B cell (primary cell): Measurements from ENCODE around the gene DYRK1A. TPM values are rescaled to one million over a fixed set of nuclear protein-coding genes. Genes with fewer than 3 reads are reported as not detected.

ENCODE experiments used
- ATAC-seq: fragments of 200-7000 bp; cut with Tn5 transposase; one replicate; pipeline ENCODE4 v1.10.0; 2021; ENCODE audit warnings: low read depth, mild to moderate bottlenecking, moderate number of reproducible peaks, moderate library complexity
- CTCF ChIA-PET: fragments of 350-600 bp; sonication (Branson Sonifier 250); formaldehyde crosslinking; loops from one replicate; lab custom pipeline; 2021; ENCODE audit warnings: antibody characterized with exemption, inconsistent platforms; lab: Charles Lee
- POLR2A ChIA-PET: fragments of 350-600 bp; sonication (Branson Sonifier 250); formaldehyde crosslinking; loops from one replicate; lab custom pipeline; 2021; ENCODE audit warnings: antibody characterized with exemption; lab: Charles Lee
- DNase-seq: peaks from one replicate; pipeline ENCODE4 v3.0.0; 2013
- H2AFZ ChIP-seq: 2 replicates; pipeline ENCODE4 v1.6.1; 2012; ENCODE audit warnings: mild to moderate bottlenecking, low read depth, low read length; ENCODE audit not compliant: insufficient read depth, poor library complexity, severe bottlenecking
- H3K27ac ChIP-seq, 2 donors: 1 replicate in 1 of 2; 2 replicates in 1 of 2; pipeline ENCODE4 v1.5.1; 2012 to 2013; ENCODE audit warnings: low read length in 2 of 2, mild to moderate bottlenecking in 2 of 2, moderate library complexity in 1 of 2
- H3K27me3 ChIP-seq, 4 experiments: fragments of 200-600 bp in 1 of 4; sonication (generic) in 1 of 4; replicated peaks in 1 of 4; 1 replicate in 2 of 4; 2 replicates in 2 of 4; pipeline versions ENCODE4 v1.6.1 to v1.7.0; 2013 to 2016; ENCODE audit warnings: low read length in 3 of 4, mild to moderate bottlenecking in 2 of 4, mixed read lengths in 1 of 4, moderate library complexity in 1 of 4; ENCODE audit not compliant: insufficient read depth in 4 of 4, control insufficient read depth in 3 of 4; ENCODE audit errors: control extremely low read depth in 1 of 4
- H3K36me3 ChIP-seq, 2 experiments: replicated peaks in 1 of 2; 1 replicate in 1 of 2; 2 replicates in 1 of 2; pipeline versions ENCODE4 v1.6.1 to v1.7.1; 2013; ENCODE audit warnings: low read length in 1 of 2; ENCODE audit not compliant: insufficient read depth in 2 of 2, control insufficient read depth in 1 of 2; ENCODE audit errors: control extremely low read depth in 1 of 2, extremely low read depth in 1 of 2
- H3K4me1 ChIP-seq, 2 donors: fragments of 200-600 bp in 1 of 2; sonication (generic) in 1 of 2; 1 replicate in 1 of 2; 2 replicates in 1 of 2; pipeline versions ENCODE4 v1.5.1 to v1.6.1; 2013 to 2017; ENCODE audit warnings: low read length in 2 of 2; ENCODE audit not compliant: control insufficient read depth in 2 of 2, insufficient read depth in 2 of 2
- H3K4me2 ChIP-seq: replicated peaks from 2 replicates; pipeline ENCODE3; 2012; ENCODE audit warnings: mild to moderate bottlenecking, low read depth, low read length; ENCODE audit not compliant: poor library complexity, severe bottlenecking
- H3K4me3 ChIP-seq, 5 experiments: fragments of 200-600 bp in 1 of 5; sonication (generic) in 1 of 5; 1 replicate in 3 of 5; 2 replicates in 2 of 5; pipeline versions ENCODE4 v1.5.1 to v1.7.0; 2011 to 2016; ENCODE audit warnings: low read length in 4 of 5, mild to moderate bottlenecking in 4 of 5, low read depth in 2 of 5, control low read depth in 1 of 5, moderate library complexity in 1 of 5; ENCODE audit not compliant: insufficient read depth in 1 of 5; ENCODE audit errors: control extremely low read depth in 1 of 5, extremely low read depth in 1 of 5
- H3K79me2 ChIP-seq: fragments of 200-600 bp; sonication (generic); one replicate; pipeline ENCODE4 v1.6.0; 2016; ENCODE audit warnings: low read length; ENCODE audit not compliant: control insufficient read depth, insufficient read depth
- H3K9ac ChIP-seq: fragments of 200-600 bp; sonication (generic); 2 replicates; pipeline ENCODE4 v1.6.1; 2017; ENCODE audit warnings: mild to moderate bottlenecking, low read length, moderate library complexity
- H3K9me3 ChIP-seq, 3 donors: one replicate each; pipeline versions ENCODE4 v1.6.1 to v1.7.1; 2013; ENCODE audit warnings: low read length in 2 of 3; ENCODE audit not compliant: control insufficient read depth in 2 of 3, insufficient read depth in 1 of 3; ENCODE audit errors: control extremely low read depth in 1 of 3
- H4K20me1 ChIP-seq: 2 replicates; pipeline ENCODE4 v1.6.0; 2012; ENCODE audit warnings: mild to moderate bottlenecking, low read length; ENCODE audit not compliant: insufficient read depth, control insufficient read depth, poor library complexity, severe bottlenecking
- H3K27ac Mint-ChIP-seq: one replicate; pipeline ENCODE4 v1.8.0; 2021; ENCODE audit warnings: mixed read lengths
- H3K27me3 Mint-ChIP-seq: one replicate; pipeline ENCODE4 v1.8.0; 2021; ENCODE audit warnings: mixed read lengths
- H3K4me1 Mint-ChIP-seq: one replicate; pipeline ENCODE4 v1.8.0; 2021; ENCODE audit warnings: mixed read lengths
- H3K4me3 Mint-ChIP-seq: one replicate; pipeline ENCODE4 v1.8.0; 2021; ENCODE audit warnings: mixed read lengths
- H3K9me3 Mint-ChIP-seq: one replicate; pipeline ENCODE4 v1.8.0; 2022; ENCODE audit warnings: mixed read lengths; ENCODE audit not compliant: insufficient read depth
- CTCF ChIP-seq: fragments of 200-600 bp; IDR thresholded peaks from one replicate; pipeline ENCODE4 v1.8.0; 2022; ENCODE audit warnings: antibody characterized with exemption, mild to moderate bottlenecking
- EZH2 ChIP-seq: IDR thresholded peaks from 2 replicates; pipeline ENCODE4 v1.6.1; 2012; ENCODE audit warnings: borderline replicate concordance, low read depth, mild to moderate bottlenecking, moderate library complexity, low read length; ENCODE audit not compliant: insufficient read depth, poor library complexity, severe bottlenecking
- WGBS: methylation state at CpG from one replicate; pipeline ENCODE4 v1.1.5; 2013; ENCODE audit warnings: missing lambda C conversion rate; ENCODE audit not compliant: insufficient coverage; 5-methylcytosine and 5-hydroxymethylcytosine counted together
- intact Hi-C: fragments of 100-400 bp; cut with micrococcal nuclease; formaldehyde crosslinking; loops from one replicate; pipeline ENCODE4 v1.10.0; 2022
- polyA plus RNA-seq: library from polyadenylated mRNA; depleted of rRNA; stranded (reverse); fragments of >200 nt; gene quantifications from 2 replicates; pipeline ENCODE4 v1.2.3, GENCODE V29; 2012
- total RNA-seq, 2 donors: library from RNA; stranded (reverse); fragments of 120-200 nt in 1 of 2; gene quantifications; 1 replicate in 1 of 2; 2 replicates in 1 of 2; pipeline versions ENCODE4 v1.2.3 to v1.2.4, GENCODE V29; 2013 to 2022

The DYRK1A gene
- total and polyA plus RNA-seq, 2 donors (not counting 1 experiment from before 2014, with no cell fraction given) = 46.6 to 147 TPM

GRCh38 chr21:37453350-37453749 lies 86.8 kb downstream of the DYRK1A start:
- intact Hi-C loops = no loop called here

More at GRCh38 chr21:37453350-37453749, 86.8 kb downstream of the DYRK1A start:
- CTCF ChIA-PET = interaction anchor here (1.4 kb wide), 1 partner anchor 12 kb away, joined by 3 read pairs; no protein-coding TSS in a partner anchor
- Mint-ChIP-seq H3K4me1 (peaks cover 66% of the 10 kb centered on the region), H3K9me3 (no peaks in the 10 kb centered on the region), H3K27ac (no peak overlapping the region), H3K27me3 (no peaks in the 10 kb centered on the region), H3K4me3 (no peak overlapping the region)
- no peak for DNase-seq
- peaks cover 99% of the 10 kb centered on the region for H3K79me2 ChIP-seq
- no peaks in the 10 kb centered on the region for H3K27me3 ChIP-seq
- H3K4me1 ChIP-seq = peaks cover 20 to 37% of the 10 kb centered on the region in 2 donors
- H4K20me1 ChIP-seq = peaks cover 89% of the 10 kb centered on the region
- no peak overlapping the region for H3K9ac ChIP-seq
- POLR2A ChIA-PET = no interaction called here
- ATAC-seq = no peak
- H3K27ac ChIP-seq = peak overlapping the region in 1 of 2 donors; percentile 18
- TF ChIP-seq CTCF (no peak), EZH2 (no peak)
- H3K36me3 ChIP-seq = peaks cover 5 to 22% of the 10 kb centered on the region in 2 experiments
- H2AFZ ChIP-seq = no peak overlapping the region
- H3K4me2 ChIP-seq = no peak overlapping the region
- H3K4me3 ChIP-seq = no peak overlapping the region
- 100% methylated on average over 4 of the region's 4 CpGs for WGBS
- H3K9me3 ChIP-seq = no peaks in the 10 kb centered on the region
